NCI-H2107 treated with DMSO at 0.1 percent for 48 hours (cell line): Measurements from ENCODE around the gene CAPRIN2.

Experiments
- DNase-seq: peaks from one replicate; lab custom pipeline; 2025; ENCODE audit not compliant: unreplicated experiment; lab: John Stamatoyannopoulos, UW

CAPRIN2 gene

GRCh38 chr12:30754750-30755394 lies at the start of gene CAPRIN2:
Gene CAPRIN2 (minus strand): TSS chr12:30754951. CDS start chr12:30753520, 1,431 bp downstream.
- peak; percentile 85 for DNase-seq

- no peak for DNase-seq
Observed at GRCh38 chr12:30797689-30798088, 42.9 kb upstream of the CAPRIN2 start.

- no peak for DNase-seq
Observed at GRCh38 chr12:30796891-30797371, 42.2 kb upstream of the CAPRIN2 start.

GRCh38 chr12:30796313-30796780 lies 41.6 kb upstream of the CAPRIN2 start:
- DNase-seq, result peak; percentile 5

GRCh38 chr12:30795410-30796312 lies 40.9 kb upstream of the CAPRIN2 start:
- no peak for DNase-seq

- no peak for DNase-seq
Observed at GRCh38 chr12:30794591-30795409, 40.0 kb upstream of the CAPRIN2 start.

- DNase-seq, result no peak
Observed at GRCh38 chr12:30794020-30794419, 39.3 kb upstream of the CAPRIN2 start.

GRCh38 chr12:30792648-30793499 lies 38.1 kb upstream of the CAPRIN2 start:
- no peak for DNase-seq

- DNase-seq, result no peak
Observed at GRCh38 chr12:30792085-30792484, 37.3 kb upstream of the CAPRIN2 start.

- DNase-seq, result no peak
Observed at GRCh38 chr12:30788754-30789153, 34.0 kb upstream of the CAPRIN2 start.

- no peak for DNase-seq
Observed at GRCh38 chr12:30785630-30786029, 30.9 kb upstream of the CAPRIN2 start.

- no peak for DNase-seq
Observed at GRCh38 chr12:30784508-30784907, 29.8 kb upstream of the CAPRIN2 start.

GRCh38 chr12:30783946-30784345 lies 29.2 kb upstream of the CAPRIN2 start:
- DNase-seq, result no peak

GRCh38 chr12:30782316-30783173 lies 27.8 kb upstream of the CAPRIN2 start:
- DNase-seq, result no peak

GRCh38 chr12:30779578-30779977 lies 24.8 kb upstream of the CAPRIN2 start:
- no peak for DNase-seq

GRCh38 chr12:30779178-30779577 lies 24.4 kb upstream of the CAPRIN2 start:
- DNase-seq, result no peak

GRCh38 chr12:30774599-30774998 lies 19.8 kb upstream of the CAPRIN2 start:
- no peak for DNase-seq

- DNase-seq, result no peak
Observed at GRCh38 chr12:30769802-30770201, 15.1 kb upstream of the CAPRIN2 start.

- no peak for DNase-seq
Observed at GRCh38 chr12:30764251-30764650, 9.5 kb upstream of the CAPRIN2 start.
